Measurements from ENCODE around the gene UBR3. TPM values are rescaled to one million over a fixed set of nuclear protein-coding genes. Genes with fewer than 3 reads are reported as not detected.
"Not testable (repeated sequence)": the region's sequence is repeated elsewhere in the genome, so short reads cannot be mapped to it uniquely, and the experiment has no call there.

The UBR3 gene
- total RNA-seq, 2 donors from 2014 or later = 49.2 to 54.2 TPM

DNA sequence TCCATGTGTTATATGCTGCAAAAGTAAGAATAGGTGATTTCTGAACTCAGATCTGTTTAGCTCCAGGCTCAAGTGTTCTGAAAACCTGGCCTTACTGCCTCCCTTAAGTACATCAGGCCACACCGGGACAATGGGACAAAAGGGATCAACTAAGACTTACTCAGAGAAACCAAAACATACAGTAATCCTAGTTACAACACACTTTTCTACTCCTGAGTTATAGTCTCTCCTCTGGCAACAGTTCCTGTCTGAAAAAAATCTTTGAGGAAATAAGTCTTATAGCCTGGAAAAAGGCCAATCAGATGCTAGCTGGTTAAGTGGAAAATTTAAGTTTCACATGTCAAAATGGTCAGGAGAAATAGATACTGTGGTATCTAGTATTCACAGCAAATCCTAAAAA lies 8.1 kb upstream of the UBR3 start:
- no peak for DNase-seq (ENCODE audit: low spot score)
- intact Hi-C loops (cut with DNase I) = no loop called here

DNA sequence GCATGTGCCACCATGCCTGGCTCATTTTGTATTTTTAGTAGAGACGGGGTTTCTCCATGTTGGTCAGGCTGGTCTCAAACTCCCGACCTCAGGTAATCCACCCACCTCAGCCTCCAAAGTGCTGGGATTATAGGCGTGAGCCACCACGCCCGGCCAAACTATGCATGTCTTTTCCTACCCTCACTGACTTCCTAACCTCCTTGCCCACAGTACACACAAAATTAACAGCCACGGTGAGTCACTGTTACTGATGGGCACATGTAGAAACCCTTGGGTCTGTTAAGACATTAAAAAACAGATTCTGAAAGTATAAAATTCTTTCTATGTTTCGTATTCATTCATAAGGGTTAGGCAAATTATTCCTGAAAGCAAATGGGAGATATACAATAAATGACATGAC lies 7.2 kb upstream of the UBR3 start:
- intact Hi-C loops (cut with DNase I) = loop anchor here in 1 of 2 donors (10.0 kb wide), 1 partner anchor 95 kb away; no protein-coding TSS in a partner anchor
- not testable (repeated sequence) for DNase-seq (ENCODE audit: low spot score)

DNA sequence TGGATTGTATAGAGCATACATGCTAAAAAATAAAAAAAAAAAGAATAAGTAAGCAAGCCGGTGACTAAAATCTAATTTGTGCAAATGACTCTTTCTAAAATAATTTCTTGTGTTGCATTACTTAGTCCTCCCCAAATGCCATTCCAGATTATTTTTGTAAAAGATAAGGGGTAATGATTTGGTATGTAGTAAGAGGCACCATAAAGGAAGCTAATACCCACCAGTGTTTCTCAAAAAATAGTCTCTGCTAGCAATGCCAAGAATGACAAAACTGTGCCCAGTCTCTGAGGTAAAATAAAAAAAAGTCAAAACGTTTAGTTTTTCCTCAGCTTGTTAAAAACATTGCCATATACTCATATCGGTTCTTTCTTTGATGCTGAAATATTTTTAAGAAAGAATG lies 5.2 kb upstream of the UBR3 start:
- intact Hi-C loops (cut with DNase I) = loop anchor here in 1 of 2 donors (10.0 kb wide), 1 partner anchor 93 kb away; no protein-coding TSS in a partner anchor
- no peak for DNase-seq (ENCODE audit: low spot score)

DNA sequence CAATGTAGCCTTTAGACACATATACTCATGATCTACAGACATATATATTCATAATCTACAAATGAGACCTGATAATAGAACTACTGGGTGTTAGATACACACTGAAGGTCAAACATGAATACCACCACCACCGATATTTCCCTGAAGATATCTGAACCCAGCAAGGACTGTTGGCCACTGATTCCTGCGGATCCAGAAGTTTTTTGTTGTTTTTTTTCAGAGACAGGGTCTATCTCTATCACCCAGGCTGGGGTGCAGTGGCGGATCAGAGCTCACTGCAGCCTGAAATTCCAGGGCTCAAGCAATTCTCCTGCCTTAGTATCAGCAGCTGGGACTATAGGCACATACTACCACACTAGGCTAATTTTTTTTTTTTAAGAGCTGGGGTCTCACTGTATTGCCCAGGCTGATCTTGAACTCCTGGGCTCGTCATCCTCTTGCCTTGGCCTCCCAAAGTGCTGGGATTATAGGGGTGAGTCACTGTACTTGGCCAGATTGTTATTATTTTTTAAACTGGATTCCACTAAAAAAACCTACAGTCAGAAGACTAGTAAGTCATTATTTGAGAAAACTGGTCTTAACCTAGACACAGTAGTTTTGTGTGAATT lies 4.4 kb upstream of the UBR3 start:
- intact Hi-C loops (cut with DNase I) = loop anchor here in 1 of 2 donors (10.0 kb wide), 1 partner anchor 92 kb away; no protein-coding TSS in a partner anchor
- DNase-seq (ENCODE audit: low spot score) = no peak

DNA sequence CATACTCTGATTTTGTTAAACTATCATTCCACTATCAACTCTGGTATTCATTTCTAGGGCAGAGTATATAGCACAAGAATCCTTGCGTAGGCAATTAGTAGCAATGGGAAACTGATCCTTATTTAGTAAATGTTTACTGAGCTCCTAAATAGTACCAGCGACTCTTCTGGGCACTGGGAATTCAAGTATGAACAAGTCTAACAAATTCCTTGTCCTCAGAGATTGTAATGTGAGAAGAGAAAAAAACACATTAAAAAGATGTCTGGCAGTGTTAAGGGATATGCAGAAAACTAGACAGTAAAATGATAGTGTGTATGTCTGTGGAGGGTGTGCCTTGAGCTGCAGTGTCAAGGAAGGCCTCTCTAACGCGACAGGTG lies 3.3 kb upstream of the UBR3 start:
- no peak for DNase-seq (ENCODE audit: low spot score)
- intact Hi-C loops (cut with DNase I) = loop anchor here in 1 of 2 donors (10.0 kb wide), 1 partner anchor 91 kb away; no protein-coding TSS in a partner anchor

DNA sequence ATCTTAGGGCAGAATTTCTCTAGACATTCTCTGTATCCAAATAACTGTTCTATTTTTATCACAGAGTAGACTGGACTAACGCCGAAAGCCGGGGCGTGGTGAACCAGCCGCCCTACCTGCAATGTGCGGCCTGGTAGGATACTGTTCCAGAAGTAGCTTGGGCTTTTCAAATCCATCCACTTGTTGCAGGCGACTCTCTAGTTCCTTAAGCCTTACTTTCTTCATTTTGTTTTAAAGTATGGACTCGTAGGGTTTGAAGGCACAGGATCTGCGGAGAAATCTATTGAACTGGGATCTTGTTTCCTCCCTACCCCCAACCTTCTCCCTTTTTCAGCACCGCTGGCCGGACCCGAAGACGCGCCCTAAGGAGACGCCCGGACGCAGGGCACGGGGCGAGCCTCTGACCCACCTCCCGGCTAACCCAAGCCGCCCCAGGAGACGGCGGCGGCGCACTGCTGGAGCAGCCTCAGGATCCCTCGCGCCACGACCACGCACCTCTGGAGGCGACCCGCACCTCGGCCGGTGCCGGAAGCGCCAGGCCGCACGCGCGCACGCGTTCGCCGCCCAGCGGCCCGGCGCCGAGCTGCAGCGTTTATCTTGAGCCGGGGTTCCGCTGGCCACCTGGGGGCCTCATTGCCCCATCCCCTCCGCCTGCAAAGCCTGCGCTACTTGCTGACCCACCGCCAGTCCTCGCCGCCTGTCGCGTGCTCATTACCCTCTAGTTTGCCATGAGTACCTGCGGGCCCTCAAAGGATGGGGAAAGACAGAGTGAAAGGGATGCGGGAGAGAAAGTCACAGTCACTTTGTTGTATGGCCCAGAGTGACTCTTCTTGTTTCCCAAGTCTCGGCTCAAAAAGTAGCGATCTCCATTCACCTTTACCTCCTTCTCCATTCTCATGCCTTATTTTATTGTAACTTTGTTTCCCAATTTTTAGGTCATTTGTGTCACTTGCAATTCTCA lies 2.6 kb upstream of the UBR3 start, which contains the start of gene METTL5:
METTL5 (minus strand) TSS at position 533 of the 961 bp plus-strand sequence; CDS start at position 225, 308 bp downstream.
- peak; percentile 95 for DNase-seq (ENCODE audit: low spot score)
- intact Hi-C loops (cut with DNase I) = loop anchor here in 1 of 2 donors (10.0 kb wide), 1 partner anchor 90 kb away; no protein-coding TSS in a partner anchor

DNA sequence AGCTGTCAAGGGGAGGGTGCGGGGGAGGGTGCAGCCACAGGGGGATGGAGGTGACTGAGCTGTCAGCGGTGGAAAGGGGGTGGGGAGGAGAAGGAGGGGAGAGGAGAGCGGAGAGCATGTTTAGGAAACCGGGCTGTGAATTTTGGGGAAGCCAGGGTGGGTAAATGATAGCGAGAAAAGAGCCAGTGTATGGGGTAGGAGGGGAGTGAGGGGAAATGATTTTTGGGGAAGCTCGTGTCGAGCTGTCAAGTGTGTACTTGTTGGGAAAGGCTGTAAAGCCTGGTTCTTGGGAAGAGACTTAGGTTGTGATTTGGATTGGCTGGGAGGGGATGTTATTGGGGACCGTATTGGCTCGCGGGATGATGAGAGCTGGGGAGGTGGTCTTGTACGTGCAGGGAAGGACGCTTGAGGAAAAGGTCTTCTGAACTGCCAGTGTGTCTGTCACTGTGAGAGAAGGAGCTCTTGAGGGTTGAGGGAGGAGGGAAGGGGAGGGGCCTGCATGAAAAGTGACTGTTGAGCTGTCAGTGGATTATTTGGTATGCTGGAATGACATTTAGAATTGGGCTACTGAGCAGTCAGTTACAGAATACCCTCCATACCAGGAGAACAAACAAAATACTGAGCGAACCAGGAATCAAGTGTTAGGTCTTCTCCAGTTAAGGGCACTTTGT lies 1.0 kb downstream of the UBR3 start:
- intact Hi-C loops (cut with DNase I) = loop anchor here in 1 of 2 donors (10.0 kb wide), 1 partner anchor 87 kb away; no protein-coding TSS in a partner anchor
- DNase-seq (ENCODE audit: low spot score) = no peak

DNA sequence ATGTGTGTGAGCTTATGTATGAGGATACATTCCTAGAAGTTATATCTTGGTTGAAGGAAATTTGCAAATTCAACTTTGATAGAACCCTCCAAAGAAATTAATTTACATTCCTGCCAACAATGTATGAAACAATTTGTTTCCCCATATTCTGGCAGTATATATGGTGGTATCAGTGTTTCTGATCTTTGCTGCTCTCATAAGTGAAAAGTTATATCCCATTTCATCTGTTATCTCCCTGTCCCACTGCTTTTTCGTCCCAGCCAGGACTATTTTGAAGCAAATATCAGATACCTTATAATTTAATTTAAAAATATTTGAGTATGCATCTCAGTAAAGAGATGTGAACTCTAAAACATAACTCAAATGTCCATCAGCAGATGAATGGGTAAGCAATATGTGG lies 7.1 kb downstream of the UBR3 start:
- intact Hi-C loops (cut with DNase I) = no loop called here
- no peak for DNase-seq (ENCODE audit: low spot score)

DNA sequence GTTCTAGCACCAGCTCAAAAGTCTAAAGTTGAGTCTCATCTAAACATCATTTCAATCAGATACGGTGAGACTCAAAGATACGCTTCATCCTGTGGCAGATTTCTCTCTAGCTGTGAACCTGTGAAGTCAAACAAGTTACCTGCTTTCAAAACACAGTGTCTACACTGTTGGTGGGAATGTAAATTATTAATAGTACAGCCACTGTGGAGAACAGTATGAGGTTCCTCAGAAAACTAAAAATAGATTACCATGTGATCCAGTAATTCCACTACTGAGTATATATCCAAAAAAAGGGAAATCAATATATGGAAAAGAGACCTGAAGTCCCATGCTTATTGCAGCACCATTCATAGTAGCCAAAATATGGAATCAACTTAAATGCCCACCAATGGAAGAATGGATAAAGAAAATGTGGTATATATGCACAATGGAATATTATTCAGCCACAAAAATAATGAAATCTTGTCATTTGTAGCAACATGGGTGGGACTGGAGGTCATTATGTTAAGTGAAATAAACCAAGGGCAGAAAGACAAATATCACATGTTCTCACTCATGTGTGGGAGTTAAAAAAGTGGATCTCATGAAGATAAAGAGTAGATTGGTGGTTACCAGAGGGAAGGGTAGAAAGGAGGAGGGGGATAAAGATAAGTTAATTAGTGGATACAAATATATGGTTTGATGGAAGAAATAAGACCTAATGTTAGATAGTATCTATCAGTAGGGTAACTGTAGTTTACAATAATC lies 11.7 kb downstream of the UBR3 start:
- no peak for DNase-seq (ENCODE audit: low spot score)
- intact Hi-C loops (cut with DNase I) = no loop called here

DNA sequence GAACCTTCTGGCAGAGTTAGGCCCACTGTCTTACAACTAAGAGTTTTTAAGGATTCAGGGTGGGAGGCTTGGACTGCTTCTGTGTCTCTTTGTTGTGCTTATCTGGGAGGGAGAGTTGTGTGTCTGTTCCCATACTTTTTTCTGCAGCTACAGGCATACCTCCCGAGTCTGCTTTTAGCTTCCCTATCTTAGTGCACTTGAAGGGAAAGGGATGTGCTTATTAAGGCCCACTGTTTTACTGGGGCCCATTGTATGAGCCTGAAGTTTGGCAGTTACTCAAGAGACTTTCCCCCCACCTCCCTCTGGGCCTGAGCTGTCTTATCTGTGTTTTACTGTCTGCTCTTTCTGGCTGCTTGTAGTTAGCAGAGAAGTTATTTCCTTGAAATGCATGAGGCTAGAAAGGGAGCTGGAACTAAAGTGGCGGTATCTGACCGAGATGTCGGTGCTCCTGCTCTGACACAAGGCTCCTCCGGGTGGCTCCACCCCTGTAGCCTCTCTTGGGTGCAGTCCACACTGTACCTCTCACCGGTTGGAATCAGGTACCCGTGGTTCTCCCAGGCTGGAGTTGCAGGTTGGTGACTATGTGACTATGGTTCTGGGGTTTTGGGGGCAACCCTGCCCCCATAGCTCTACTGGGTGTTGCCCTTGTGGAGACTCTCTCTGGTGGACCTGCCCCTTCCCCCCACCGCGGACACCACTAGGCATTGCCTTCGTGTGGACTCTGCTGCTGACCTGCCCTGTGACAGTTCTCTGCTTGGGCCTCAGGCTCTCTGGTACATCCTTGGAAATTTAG lies 12.9 kb downstream of the UBR3 start:
- no peak for DNase-seq (ENCODE audit: low spot score)
- intact Hi-C loops (cut with DNase I) = no loop called here

DNA sequence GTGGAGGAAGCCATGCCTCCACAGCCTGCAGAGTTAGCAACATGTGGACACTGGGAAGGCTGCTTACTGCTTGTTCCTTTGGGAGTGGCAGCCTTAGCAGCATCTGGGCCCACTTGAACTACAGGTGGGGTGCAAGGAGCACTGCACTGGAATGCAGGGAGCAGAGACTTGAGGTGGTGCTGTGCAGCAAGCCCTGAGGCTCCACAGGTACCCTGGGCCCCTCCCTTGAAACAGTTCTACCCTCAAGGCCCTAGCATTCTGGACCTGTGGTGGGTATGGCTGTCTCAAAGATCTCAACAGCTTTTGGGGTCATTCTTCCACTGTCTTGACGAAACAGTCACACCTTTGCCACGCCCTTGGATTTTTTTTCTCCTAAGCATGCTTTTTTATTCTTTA lies 13.5 kb downstream of the UBR3 start:
- no peak for DNase-seq (ENCODE audit: low spot score)
- intact Hi-C loops (cut with DNase I) = no loop called here

DNA sequence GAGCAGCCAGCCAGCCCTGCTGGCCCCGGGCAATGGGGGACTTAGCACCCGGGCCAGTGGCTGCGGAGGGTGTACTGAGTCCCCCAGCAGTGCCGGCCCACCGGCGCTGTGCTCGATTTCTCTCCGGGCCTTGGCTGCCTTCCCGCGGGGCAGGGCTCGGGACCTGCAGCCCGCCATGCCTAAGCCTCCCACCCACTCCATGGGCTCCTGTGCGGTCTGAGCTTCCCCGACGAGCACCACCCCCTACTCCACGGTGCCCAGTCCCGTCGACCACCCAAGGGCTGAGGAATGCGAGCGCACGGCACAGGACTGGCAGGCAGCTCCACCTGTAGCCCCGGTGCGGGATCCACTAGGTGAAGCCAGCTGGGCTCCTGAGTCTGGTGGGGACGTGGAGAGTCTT lies 14.4 kb downstream of the UBR3 start:
- intact Hi-C loops (cut with DNase I); DNase-seq (ENCODE audit: low spot score): not testable (repeated sequence)

DNA sequence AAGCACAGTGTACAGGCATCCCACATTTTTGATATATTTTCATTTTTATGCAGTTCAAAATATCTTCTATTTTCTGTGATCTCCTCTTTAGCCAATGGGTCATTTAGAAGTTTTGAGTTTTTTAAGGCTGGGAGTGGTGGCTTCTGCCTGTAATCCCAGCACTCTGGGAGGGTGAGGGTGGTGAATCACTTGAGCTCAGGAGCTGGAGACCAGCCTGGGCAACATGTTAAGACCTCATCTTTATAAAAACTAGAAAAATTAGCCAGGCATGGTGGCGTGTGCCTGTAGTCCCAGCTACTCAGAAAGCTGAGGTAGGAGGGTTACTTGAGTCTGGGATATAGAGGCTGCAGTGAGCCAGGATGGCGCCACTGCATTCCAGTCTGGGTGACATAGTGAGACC lies 17.8 kb downstream of the UBR3 start:
- intact Hi-C loops (cut with DNase I) = no loop called here
- DNase-seq (ENCODE audit: low spot score) = no peak

DNA sequence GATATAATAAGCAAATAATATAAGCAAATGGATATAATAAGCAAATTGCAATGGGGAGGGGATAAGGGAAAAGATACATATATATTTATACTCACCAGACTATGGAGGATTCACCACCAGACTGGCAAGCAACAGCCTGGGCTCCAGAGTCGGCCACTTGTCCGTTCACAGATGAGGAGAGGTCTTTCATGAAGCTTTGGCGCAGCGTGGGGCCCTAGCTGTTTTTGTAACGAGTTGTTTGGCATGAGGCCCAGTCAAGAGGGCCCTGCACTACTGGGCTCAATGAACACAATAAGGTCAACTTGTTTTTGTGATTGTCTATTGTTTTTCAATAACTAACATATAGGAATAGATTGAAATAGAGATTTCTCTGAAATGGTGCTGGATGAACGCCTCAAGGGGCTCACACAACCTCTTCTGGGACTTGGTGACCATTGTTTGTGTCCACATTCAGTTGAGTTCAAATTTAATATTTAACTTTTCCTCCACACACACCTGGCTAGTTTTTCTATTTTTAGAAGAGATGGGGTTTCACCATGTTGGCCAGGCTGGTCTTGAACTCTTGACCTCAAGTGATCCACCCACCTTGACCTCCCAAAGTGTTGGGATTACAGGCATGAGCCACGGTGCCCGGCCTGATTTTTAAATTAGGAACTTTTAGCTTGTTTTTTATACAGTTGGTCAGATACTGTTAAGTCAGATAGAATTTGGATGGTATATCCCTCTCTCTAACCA lies 21.9 kb downstream of the UBR3 start:
- intact Hi-C loops (cut with DNase I); DNase-seq (ENCODE audit: low spot score): not testable (repeated sequence)

DNA sequence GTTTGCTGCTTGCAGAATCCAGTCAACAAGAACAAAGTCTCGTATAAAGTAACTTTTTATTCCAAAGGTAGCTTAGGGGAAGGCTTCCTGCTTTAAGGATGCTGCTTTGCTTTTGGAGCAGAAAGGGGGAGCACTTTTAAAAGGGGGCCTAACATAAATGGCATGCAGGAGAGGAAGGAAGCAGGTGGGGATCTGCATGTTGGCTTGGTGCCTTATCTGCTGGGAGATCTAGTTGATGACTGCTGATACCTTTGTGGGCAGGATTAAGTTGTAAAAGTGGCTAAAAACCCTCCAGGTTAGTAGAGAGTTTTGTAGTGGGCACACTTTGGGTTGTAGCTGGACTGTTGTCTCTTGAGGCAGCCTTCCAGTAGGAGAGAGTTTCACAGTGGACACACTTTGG lies 22.5 kb downstream of the UBR3 start:
- intact Hi-C loops (cut with DNase I) = no loop called here

DNA sequence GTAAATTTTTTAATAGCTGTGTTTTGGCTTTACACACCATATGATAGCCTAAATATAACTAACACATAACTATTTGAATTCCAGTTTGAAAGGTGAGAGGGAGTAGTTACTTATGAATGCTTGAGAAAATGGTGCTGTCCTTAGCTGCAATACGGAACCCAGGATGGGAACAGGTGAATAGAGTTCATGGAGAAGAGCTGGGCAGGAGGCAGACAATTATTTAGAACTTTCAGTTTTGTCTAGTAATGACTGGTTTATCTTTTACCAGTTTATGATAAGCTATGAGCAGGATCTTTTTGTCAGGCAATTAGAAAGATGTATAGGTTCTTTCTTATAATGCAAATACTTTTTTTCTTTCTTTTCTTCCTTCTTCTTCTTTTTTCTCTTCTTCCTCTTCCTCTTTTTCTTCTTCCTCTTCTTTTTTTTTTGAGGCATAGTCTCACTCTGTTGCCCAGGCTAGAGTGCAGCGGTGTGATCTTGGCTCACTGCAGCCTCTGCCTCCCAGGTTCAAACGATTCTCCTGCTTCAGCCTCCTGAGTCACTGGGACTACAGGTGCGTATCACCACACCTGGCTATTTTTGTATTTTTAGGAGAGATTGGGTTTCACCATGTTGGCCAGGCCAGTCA lies 25.9 kb downstream of the UBR3 start:
- intact Hi-C loops (cut with DNase I) = no loop called here
- no peak for DNase-seq (ENCODE audit: low spot score)

More for the DNA sequence above, 22.5 kb downstream of the UBR3 start:
- no peak for DNase-seq (ENCODE audit: low spot score)

All from posterior vena cava (tissue), 2 donors.